Activated naive CD8-positive, alpha-beta T cell treated with anti-CD3 and anti-CD28 coated beads, Interleukin-2, amount 50 U/mL, for 24 hours (primary cell): ENCODE results near the gene VAV1.
"Not testable (repeated sequence)": the region's sequence is repeated elsewhere in the genome, so short reads cannot be mapped to it uniquely, and the experiment has no call there.

Experiments
- ATAC-seq: fragments of 150-1000 bp; cut with Tn5 transposase; one replicate; pipeline ENCODE4 v1.10.0; 2021
- DNase-seq: peaks from one replicate; pipeline ENCODE4 v3.0.0; 2021
- H3K27ac Mint-ChIP-seq: one replicate; pipeline ENCODE4 v1.8.0; 2021; ENCODE audit warnings: mild to moderate bottlenecking, mixed read lengths
- H3K27me3 Mint-ChIP-seq: one replicate; pipeline ENCODE4 v1.8.0; 2021; ENCODE audit warnings: mixed read lengths
- H3K36me3 Mint-ChIP-seq: one replicate; pipeline ENCODE4 v1.8.0; 2021; ENCODE audit warnings: low read depth, mixed read lengths
- H3K4me1 Mint-ChIP-seq: one replicate; pipeline ENCODE4 v1.8.0; 2021; ENCODE audit warnings: mixed read lengths
- H3K4me3 Mint-ChIP-seq: one replicate; pipeline ENCODE4 v1.8.0; 2021; ENCODE audit warnings: mild to moderate bottlenecking, moderate library complexity, mixed read lengths
- H3K9me3 Mint-ChIP-seq: one replicate; pipeline ENCODE4 v1.8.0; 2021; ENCODE audit warnings: mixed read lengths

VAV1 gene

DNA sequence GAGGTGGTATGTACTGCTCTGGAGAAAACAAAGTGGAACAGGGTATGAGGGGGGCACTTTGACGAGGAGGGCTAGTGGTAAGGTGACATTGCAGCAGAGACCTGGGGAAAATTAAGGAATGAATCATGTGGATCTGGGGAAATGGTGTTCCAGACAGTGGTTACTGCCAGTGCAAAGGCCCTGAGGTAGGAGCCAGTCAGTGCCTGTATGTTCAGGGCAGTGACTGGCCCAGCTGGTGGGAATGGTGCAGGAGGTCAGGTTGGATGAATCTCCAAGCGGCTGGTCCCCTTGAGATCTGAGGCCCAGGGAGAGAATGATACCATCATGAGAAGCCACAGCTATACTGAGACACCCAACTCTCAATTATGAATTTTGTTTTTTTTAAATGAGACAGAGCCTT, 4.9 kb downstream of the VAV1 start:
- peaks cover 11% of the 10 kb centered on the region for H3K9me3 Mint-ChIP-seq
- peaks cover 57% of the 10 kb centered on the region for H3K4me1 Mint-ChIP-seq
- peaks cover 44% of the 10 kb centered on the region for H3K36me3 Mint-ChIP-seq
- H3K27me3 Mint-ChIP-seq = no peaks in the 10 kb centered on the region
- ATAC-seq (no peak), DNase-seq (no peak)
- peak overlapping the region; percentile 37 for H3K27ac Mint-ChIP-seq
- no peak overlapping the region for H3K4me3 Mint-ChIP-seq

DNA sequence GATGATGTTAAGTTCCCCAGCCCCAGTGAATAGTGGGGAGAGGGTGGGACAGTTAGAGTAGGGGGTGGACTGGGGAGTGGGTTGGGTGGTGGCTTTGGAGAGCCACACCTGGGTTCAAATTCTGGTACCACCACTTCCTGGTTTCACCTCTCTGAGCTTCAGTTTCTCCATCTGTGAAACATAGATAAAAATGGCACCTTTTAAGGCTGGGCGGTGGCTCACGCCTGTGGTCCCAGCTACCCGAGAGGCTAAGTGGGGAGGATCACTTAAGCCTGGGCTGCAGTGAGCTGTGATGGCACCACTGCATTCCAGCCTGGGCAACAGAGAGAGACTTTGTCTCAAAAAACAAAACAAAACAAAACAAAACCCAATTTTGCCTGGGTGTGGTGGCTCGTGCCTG, 5.9 kb downstream of the VAV1 start:
- no peak overlapping the region for H3K4me3 Mint-ChIP-seq
- H3K27me3 Mint-ChIP-seq = no peaks in the 10 kb centered on the region
- H3K9me3 Mint-ChIP-seq = peaks cover 11% of the 10 kb centered on the region
- peaks cover 44% of the 10 kb centered on the region for H3K36me3 Mint-ChIP-seq
- H3K4me1 Mint-ChIP-seq = peaks cover 62% of the 10 kb centered on the region
- no peak for DNase-seq
- no peak for ATAC-seq
- H3K27ac Mint-ChIP-seq = peak overlapping the region; percentile 46

DNA sequence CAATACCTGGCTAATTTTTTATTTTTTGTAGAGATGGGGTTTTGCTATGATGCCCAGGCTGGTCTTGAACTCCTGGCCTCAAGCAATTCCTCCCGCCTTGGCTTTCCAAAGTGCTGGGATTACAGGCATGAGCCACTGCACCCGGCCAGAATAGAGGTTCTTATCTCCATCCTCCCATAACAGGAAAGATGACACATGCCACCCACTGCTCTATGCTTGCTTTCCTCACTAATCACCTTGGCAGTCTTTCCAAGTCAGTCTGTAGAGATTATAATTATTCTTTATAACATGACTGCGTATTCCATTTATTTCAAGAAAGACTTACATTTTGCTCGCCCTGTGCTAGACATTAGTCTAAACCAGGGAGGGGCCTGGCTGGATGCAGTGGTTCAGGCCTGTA, 6.7 kb downstream of the VAV1 start:
- peak overlapping the region; percentile 54 for H3K27ac Mint-ChIP-seq
- H3K4me1 Mint-ChIP-seq = peaks cover 63% of the 10 kb centered on the region
- H3K4me3 Mint-ChIP-seq = no peak overlapping the region
- peaks cover 11% of the 10 kb centered on the region for H3K9me3 Mint-ChIP-seq
- peaks cover 43% of the 10 kb centered on the region for H3K36me3 Mint-ChIP-seq
- peak; percentile 35 for ATAC-seq
- no peak for DNase-seq
- no peaks in the 10 kb centered on the region for H3K27me3 Mint-ChIP-seq

DNA sequence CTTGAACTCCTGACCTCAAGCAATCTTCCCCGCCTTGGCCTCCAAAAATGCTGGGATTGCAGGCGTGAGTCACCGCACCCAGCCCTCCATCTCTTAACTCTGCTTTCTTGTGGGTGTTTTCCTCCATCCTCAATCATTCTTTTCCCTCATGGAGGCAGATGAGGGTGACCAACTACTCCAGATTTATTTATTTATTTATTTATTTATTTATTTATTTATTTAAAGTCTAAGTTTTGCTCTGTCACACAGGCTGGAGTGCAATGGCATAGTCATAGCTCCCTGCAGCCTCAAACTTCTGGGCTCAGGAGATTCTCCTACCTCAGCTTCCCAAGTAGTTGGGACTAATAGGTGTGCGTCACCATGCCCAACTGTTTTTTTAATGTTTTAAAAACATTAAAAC, 14.9 kb downstream of the VAV1 start:
- ATAC-seq (no peak), DNase-seq (no peak)
- H3K4me3 Mint-ChIP-seq = no peak overlapping the region
- H3K9me3 Mint-ChIP-seq = no peaks in the 10 kb centered on the region
- H3K27ac Mint-ChIP-seq = no peak overlapping the region
- peaks cover 33% of the 10 kb centered on the region for H3K36me3 Mint-ChIP-seq
- H3K4me1 Mint-ChIP-seq = peaks cover 47% of the 10 kb centered on the region
- H3K27me3 Mint-ChIP-seq = no peaks in the 10 kb centered on the region

DNA sequence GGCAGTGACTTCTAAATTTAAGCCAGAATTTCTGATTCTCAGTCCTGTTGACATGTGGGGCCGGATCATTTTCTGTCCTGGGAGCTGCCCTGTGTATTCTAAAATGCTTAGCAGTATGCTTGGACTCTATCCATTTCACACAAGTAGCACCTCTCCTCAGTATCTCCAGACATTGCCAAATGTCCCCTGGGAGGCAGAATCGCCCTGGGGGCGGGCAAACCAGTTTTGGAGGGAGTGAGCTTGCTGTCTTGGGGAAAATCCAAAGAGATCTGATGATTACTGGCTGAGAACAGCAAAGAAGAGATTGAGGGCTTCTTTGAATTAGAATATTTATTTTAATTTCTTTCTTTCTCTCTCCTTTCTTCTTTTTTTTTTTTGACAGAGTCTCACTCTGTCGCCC, 16.4 kb downstream of the VAV1 start:
- peaks cover 41% of the 10 kb centered on the region for H3K36me3 Mint-ChIP-seq
- H3K27me3 Mint-ChIP-seq = no peaks in the 10 kb centered on the region
- H3K4me1 Mint-ChIP-seq = peaks cover 44% of the 10 kb centered on the region
- no peak for ATAC-seq
- no peak overlapping the region for H3K4me3 Mint-ChIP-seq
- DNase-seq = no peak
- H3K27ac Mint-ChIP-seq = no peak overlapping the region
- no peaks in the 10 kb centered on the region for H3K9me3 Mint-ChIP-seq

DNA sequence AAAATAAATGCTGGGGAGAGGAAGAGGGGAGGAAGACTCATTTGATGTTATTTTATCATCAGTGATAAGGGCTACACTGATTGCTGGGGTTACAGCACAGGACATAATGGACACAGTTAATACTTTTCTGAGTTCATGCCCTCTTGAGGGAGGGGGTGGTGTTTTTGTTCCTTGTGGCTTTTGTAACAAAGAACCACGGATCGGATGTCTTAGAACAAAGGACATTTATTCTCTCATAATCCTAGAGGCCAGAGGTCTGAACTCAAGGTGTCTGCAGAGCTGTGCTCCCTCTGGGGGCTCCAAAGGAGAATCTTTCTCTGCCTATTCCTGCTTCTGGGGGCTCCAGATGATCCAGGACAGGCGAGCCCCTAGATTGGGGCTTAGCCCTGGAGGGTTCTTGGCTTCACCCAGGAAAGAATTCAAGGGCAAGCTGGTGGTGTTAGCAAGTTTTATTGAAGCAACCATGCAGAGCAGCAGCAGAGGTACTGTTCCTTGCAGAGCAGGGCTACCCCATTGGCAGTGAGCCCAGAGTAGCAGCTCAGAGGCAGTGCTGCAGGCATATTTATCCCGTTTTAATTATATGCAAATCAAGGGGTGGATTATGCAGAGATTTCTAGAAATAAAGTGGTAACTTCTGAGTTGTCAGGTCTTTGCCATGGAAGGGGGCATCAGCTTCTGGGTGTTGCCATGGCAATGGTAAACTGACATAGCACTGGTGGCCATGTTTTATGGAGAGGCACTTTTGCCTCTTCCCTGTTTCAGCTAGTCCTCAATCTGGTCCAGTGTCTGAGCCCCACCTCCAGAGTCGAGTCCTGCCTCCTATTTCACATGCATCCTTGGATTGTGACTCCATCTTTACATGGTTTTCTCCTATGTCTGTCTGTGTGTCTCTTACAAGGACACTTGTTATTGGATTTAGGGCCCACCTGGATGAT, 18.0 kb downstream of the VAV1 start:
- H3K36me3 Mint-ChIP-seq = peaks cover 48% of the 10 kb centered on the region
- H3K4me1 Mint-ChIP-seq = peaks cover 51% of the 10 kb centered on the region
- peaks cover 13% of the 10 kb centered on the region for H3K9me3 Mint-ChIP-seq
- no peak for DNase-seq
- no peak for ATAC-seq
- no peak overlapping the region for H3K27ac Mint-ChIP-seq
- no peaks in the 10 kb centered on the region for H3K27me3 Mint-ChIP-seq
- no peak overlapping the region for H3K4me3 Mint-ChIP-seq

DNA sequence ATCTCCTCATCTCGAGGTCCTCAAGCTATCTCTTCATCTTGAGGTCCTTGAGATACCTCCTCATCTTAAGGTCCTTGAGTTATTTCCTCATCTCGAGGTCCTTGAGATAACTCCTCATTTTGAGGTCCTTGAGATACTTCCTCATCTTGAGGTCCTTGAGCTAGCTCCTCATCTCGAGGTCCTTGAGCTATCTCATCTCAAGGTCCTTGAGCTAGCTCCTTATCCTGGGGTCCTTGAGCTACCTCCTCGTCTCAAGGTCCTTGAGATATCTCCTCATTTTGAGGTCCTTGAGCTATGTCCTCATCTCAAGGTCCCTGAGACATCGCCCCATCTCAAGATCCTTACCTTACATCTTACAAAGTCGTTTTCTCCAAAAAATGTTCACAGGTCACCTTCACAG, 18.7 kb downstream of the VAV1 start:
- ATAC-seq = no peak
- H3K27me3 Mint-ChIP-seq = no peaks in the 10 kb centered on the region
- H3K4me1 Mint-ChIP-seq = peaks cover 53% of the 10 kb centered on the region
- peaks cover 13% of the 10 kb centered on the region for H3K9me3 Mint-ChIP-seq
- no peak overlapping the region for H3K4me3 Mint-ChIP-seq
- no peak overlapping the region for H3K27ac Mint-ChIP-seq
- no peak for DNase-seq
- peaks cover 48% of the 10 kb centered on the region for H3K36me3 Mint-ChIP-seq

DNA sequence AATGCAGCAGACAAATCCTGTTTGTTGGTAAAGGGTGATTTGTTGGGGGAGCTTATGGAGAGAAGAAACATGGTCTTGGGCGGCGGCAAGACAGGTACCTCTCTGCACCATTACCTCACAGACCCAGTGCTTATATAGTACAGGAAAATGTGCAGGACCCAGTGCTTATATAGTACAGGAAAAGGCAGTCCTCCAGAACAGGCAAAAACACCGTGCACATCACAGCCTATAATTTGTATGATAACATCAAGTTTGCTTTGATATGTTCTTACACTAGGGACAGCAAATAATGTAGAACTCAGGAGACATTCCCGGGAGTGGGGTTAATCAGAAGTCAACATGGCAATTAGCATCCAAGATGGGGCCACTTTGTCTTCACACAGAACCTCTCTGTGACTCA, 20.9 kb downstream of the VAV1 start:
- ATAC-seq = no peak
- DNase-seq = no peak
- Mint-ChIP-seq H3K4me3 (no peak overlapping the region), H3K36me3 (peaks cover 47% of the 10 kb centered on the region), H3K9me3 (peaks cover 13% of the 10 kb centered on the region), H3K27ac (no peak overlapping the region), H3K27me3 (no peaks in the 10 kb centered on the region), H3K4me1 (peaks cover 71% of the 10 kb centered on the region)

DNA sequence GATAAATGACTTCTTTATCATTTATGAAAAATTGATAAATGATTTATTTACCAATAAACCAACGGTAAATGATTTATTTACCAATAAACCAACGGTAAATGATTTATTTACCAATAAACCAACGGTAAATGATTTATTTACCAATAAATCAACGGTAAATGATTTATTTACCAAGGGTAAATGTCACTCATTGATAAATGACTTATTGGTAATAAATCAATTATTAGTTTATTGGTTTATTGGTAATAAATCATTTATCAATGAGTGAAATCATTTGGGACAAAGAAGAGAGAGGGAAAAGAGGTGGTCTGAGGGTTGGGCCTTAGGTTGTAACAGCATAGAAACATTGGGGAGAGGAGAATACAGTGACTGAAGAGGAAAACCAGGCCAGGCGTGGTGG, 21.5 kb downstream of the VAV1 start:
- Mint-ChIP-seq H3K36me3 (peaks cover 47% of the 10 kb centered on the region), H3K4me3 (no peak overlapping the region), H3K9me3 (peaks cover 13% of the 10 kb centered on the region), H3K27ac (no peak overlapping the region), H3K27me3 (no peaks in the 10 kb centered on the region), H3K4me1 (peaks cover 70% of the 10 kb centered on the region)
- ATAC-seq (no peak), DNase-seq (no peak)

DNA sequence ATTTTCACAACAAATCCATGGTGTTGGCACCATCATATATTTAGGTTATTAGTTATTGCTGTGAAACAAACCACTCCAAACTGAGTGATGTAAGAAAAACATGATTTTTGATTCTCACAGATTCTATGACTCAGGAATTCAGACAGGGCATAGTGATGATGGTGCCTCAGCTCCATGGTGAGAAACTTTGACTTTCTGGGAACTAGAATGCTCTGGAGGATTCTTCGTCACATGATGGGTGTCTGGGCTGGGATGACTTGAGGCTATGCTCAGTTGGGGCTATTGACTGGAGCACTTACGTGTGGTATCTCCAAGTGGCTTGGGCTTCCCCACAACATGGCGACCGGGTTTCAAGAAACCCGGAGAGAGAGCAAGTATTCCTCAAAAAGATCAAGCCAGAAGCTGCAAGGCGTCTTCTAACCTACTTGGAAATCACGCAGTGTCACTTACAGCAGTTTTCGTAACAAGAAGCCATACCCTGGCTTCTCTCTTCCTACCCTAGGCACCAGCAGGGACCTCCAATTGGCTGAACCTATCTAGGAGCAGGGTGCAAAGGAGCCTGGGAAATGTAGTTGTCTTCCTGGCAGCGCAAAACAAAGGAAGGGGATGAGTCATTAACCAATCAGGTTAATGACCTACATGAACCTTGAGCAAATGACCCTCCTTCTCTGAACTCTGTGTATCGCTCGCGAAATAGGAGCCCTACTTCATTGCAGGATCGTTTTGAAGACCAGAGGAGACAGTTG, 22.4 kb downstream of the VAV1 start:
- ATAC-seq (no peak), DNase-seq (no peak)
- peaks cover 13% of the 10 kb centered on the region for H3K9me3 Mint-ChIP-seq
- H3K4me3 Mint-ChIP-seq = no peak overlapping the region
- H3K36me3 Mint-ChIP-seq = peaks cover 51% of the 10 kb centered on the region
- no peak overlapping the region for H3K27ac Mint-ChIP-seq
- H3K27me3 Mint-ChIP-seq = no peaks in the 10 kb centered on the region
- H3K4me1 Mint-ChIP-seq = peaks cover 69% of the 10 kb centered on the region

DNA sequence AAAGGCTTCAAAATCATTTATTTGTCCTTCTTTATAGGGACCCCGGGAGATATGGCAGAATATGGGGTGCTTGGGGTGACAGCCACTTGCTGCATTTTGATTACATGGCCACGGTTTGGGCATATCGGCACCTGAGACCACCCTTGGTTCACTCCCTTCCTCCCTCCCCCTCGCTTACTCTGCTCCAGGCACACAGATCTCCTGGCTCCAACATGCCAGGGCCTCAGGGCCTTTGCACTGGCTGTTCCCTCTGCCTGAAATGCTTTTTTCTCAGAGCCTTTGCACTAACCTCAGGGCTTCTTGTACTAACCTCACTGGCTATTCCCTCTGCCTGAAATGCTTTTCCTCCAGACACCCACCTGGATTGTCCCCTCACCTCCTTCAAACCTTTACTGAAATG, 23.8 kb downstream of the VAV1 start:
- DNase-seq (no peak), ATAC-seq (no peak)
- Mint-ChIP-seq H3K4me3 (no peak overlapping the region), H3K9me3 (peaks cover 13% of the 10 kb centered on the region), H3K36me3 (peaks cover 49% of the 10 kb centered on the region), H3K27me3 (no peaks in the 10 kb centered on the region), H3K27ac (no peak overlapping the region), H3K4me1 (peaks cover 75% of the 10 kb centered on the region)

DNA sequence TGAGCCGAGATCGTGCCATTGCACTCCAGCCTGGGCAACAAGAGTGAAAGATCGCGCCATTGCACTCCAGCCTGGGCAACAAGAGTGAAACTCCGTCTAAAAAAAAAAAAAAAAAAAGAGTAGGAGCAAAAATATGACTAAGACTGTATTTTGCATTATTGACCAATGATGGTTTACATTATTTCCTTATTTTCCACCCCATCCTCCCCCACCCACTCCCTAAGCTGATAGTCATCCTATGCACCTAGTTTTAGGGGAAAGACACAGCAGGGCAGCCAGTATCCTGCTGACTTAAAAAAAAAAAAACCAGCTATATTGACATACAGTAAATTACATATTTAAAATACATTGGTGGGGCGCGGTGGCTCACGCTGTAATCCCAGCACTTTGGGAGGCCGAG, 25.1 kb downstream of the VAV1 start:
- no peak overlapping the region for H3K27ac Mint-ChIP-seq
- H3K4me3 Mint-ChIP-seq = no peak overlapping the region
- no peak for DNase-seq
- peaks cover 13% of the 10 kb centered on the region for H3K9me3 Mint-ChIP-seq
- peaks cover 40% of the 10 kb centered on the region for H3K36me3 Mint-ChIP-seq
- peaks cover 70% of the 10 kb centered on the region for H3K4me1 Mint-ChIP-seq
- ATAC-seq = no peak
- H3K27me3 Mint-ChIP-seq = peaks cover 2% of the 10 kb centered on the region

DNA sequence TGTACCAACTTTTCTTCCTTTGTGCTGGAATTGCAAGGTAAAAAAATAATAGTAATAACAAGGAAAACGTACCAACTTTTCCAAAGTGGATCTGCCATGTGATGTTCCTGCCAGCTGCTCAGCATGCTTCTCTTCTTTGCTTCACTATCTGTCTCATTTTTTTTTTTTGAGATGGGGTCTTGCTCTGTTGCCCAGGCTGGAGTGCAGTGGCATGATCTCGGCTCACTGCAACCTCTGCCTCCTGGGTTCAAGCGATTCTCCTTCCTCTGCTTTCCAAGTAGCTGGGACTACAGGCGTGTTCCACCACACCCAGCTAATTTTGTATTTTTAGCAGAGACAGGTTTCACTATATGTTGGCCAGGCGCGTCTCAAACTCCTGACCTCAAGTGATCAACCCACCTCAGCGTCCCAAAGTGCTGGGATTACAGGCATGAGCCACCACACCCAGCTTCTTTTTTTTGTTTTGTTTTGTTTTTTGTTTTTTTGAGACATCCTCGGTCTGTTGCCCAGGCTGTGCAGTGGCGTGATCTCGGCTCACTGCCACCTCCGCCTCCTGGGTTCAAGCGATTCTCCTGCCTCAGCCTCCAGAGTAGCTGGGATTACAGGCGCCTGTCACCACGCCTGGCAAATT, 27.8 kb downstream of the VAV1 start:
- H3K4me1 Mint-ChIP-seq = peaks cover 72% of the 10 kb centered on the region
- H3K9me3 Mint-ChIP-seq, H3K27me3 Mint-ChIP-seq, DNase-seq, ATAC-seq: not testable (repeated sequence)
- peaks cover 21% of the 10 kb centered on the region for H3K36me3 Mint-ChIP-seq
- peak overlapping the region; percentile 89 for H3K4me3 Mint-ChIP-seq
- H3K27ac Mint-ChIP-seq = peak overlapping the region; percentile 99

DNA sequence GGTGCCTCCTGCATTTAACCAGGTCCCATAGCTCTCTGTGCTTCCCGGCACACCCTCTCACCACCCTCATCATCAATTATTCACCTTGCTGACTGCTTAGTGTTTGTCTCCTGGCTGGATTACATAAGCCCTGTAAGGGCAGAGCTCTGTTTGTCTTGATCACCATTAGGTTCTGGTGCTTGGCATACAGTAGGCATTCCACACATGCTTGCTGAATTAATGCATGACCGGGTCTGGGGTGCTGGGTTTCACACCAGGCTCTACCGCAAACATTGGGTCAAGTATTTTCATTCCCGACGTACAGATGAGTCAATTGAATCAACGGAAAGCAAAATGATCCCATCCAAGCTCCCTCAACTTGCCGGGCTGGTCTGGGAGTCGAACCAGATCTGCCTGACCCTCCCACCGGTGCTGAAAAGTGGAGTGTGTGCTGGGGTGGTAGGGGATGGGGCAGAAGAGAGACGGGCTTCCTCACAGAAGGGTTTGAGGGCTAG, 28.5 kb downstream of the VAV1 start:
- Mint-ChIP-seq H3K36me3 (peaks cover 18% of the 10 kb centered on the region), H3K9me3 (no peaks in the 10 kb centered on the region), H3K4me1 (peaks cover 70% of the 10 kb centered on the region), H3K27me3 (peaks cover 2% of the 10 kb centered on the region), H3K4me3 (peak overlapping the region; percentile 89), H3K27ac (peak overlapping the region; percentile 99)
- ATAC-seq (no peak), DNase-seq (no peak)
